MCF 10A (cell line): ENCODE results near the gene HECTD2. TPM values are rescaled to one million over a fixed set of nuclear protein-coding genes. Genes with fewer than 3 reads are reported as not detected.

Experiments
- BruUV-seq: library from RNA; stranded (reverse); fragments of 400-500 nt; replicated peaks from 2 replicates; lab custom pipeline; 2021; lab: Mats Ljungman, UMichigan
- CTCF ChIA-PET: fragments of 300-600 bp; sonication (Branson Sonifier 250); formaldehyde crosslinking; extraction: SDS; loops from one replicate; lab custom pipeline; 2021; ENCODE audit warnings: antibody characterized with exemption, inconsistent platforms; lab: Yijun Ruan, JAX
- POLR2A ChIA-PET: fragments of 300-600, 350-650 bp; sonication (Branson Sonifier 250); formaldehyde crosslinking; extraction: SDS; loops from one replicate; lab custom pipeline; 2020; ENCODE audit warnings: antibody characterized with exemption, inconsistent platforms; lab: Yijun Ruan, JAX
- DNase-seq: peaks from one replicate; pipeline ENCODE4 v3.0.0-alpha.2; 2018; ENCODE audit not compliant: unreplicated experiment
- H3K27ac Mint-ChIP-seq: one replicate; pipeline ENCODE4 v1.8.0; 2022; ENCODE audit warnings: mild to moderate bottlenecking, low read depth, mixed read lengths; ENCODE audit not compliant: unreplicated experiment
- H3K27me3 Mint-ChIP-seq: one replicate; pipeline ENCODE4 v1.8.0; 2022; ENCODE audit warnings: mixed read lengths; ENCODE audit not compliant: insufficient read depth, unreplicated experiment
- H3K36me3 Mint-ChIP-seq: one replicate; pipeline ENCODE4 v1.8.0; 2022; ENCODE audit warnings: mild to moderate bottlenecking, moderate library complexity, mixed read lengths; ENCODE audit not compliant: insufficient read depth, unreplicated experiment
- H3K4me1 Mint-ChIP-seq: one replicate; pipeline ENCODE4 v1.8.0; 2022; ENCODE audit warnings: mixed read lengths; ENCODE audit not compliant: insufficient read depth, unreplicated experiment
- H3K4me3 Mint-ChIP-seq: one replicate; pipeline ENCODE4 v1.8.0; 2022; ENCODE audit warnings: mild to moderate bottlenecking, moderate library complexity, mixed read lengths; ENCODE audit not compliant: unreplicated experiment
- H3K9me3 Mint-ChIP-seq: one replicate; pipeline ENCODE4 v1.8.0; 2022; ENCODE audit warnings: mixed read lengths; ENCODE audit not compliant: unreplicated experiment
- CTCF ChIP-seq: fragments of 200-600 bp; IDR thresholded peaks from one replicate; pipeline ENCODE4 v1.8.0; 2022; ENCODE audit warnings: antibody characterized with exemption, mild to moderate bottlenecking; ENCODE audit not compliant: unreplicated experiment
- intact Hi-C: fragments of 100-400 bp; cut with micrococcal nuclease; formaldehyde crosslinking; loops from 2 replicates; pipeline ENCODE4 v1.14.1; 2022
- total RNA-seq: library from RNA; stranded (reverse); gene quantifications from 2 replicates; pipeline ENCODE4 v1.2.3, GENCODE V29; 2022

The HECTD2 gene
- total RNA-seq, 1 experiment from 2014 or later, result 5.9 TPM

- no peaks in the 10 kb centered on the region for H3K9me3 Mint-ChIP-seq
- CTCF ChIA-PET, result interaction anchor here (1.0 to 1.9 kb wide), 2 partner anchors 121 to 180 kb away, joined by 5 read pairs; no protein-coding TSS in a partner anchor
- intact Hi-C loops, result no loop called here
- peaks cover 10% of the 10 kb centered on the region for H3K4me1 Mint-ChIP-seq
- TF ChIP-seq CTCF, result no peak
- DNase-seq, result no peak
- no peak overlapping the region for H3K27ac Mint-ChIP-seq
- POLR2A ChIA-PET, result interaction anchor here (0.6 to 1.3 kb wide), 3 partner anchors 14 to 90 kb away, joined by 3 read pairs; no protein-coding TSS in a partner anchor
- peaks cover 5% of the 10 kb centered on the region for H3K36me3 Mint-ChIP-seq
- no TSS peak for BruUV-seq
- H3K4me3 Mint-ChIP-seq, result no peak overlapping the region
- no peaks in the 10 kb centered on the region for H3K27me3 Mint-ChIP-seq
These were observed 103.7 kb downstream of the HECTD2 start for GRCh38 chr10:91513598-91514424.

- TF ChIP-seq CTCF, result no peak
- POLR2A ChIA-PET, result no interaction called here
- no peaks in the 10 kb centered on the region for H3K9me3 Mint-ChIP-seq
- no TSS peak for BruUV-seq
- H3K27ac Mint-ChIP-seq, result no peak overlapping the region
- CTCF ChIA-PET, result interaction anchor here (1.0 to 1.9 kb wide), 2 partner anchors 121 to 179 kb away, joined by 5 read pairs; no protein-coding TSS in a partner anchor
- DNase-seq, result no peak
- H3K36me3 Mint-ChIP-seq, result peaks cover 5% of the 10 kb centered on the region
- no peak overlapping the region for H3K4me3 Mint-ChIP-seq
- no peaks in the 10 kb centered on the region for H3K27me3 Mint-ChIP-seq
- peaks cover 10% of the 10 kb centered on the region for H3K4me1 Mint-ChIP-seq
- intact Hi-C loops, result no loop called here
These were observed 104.6 kb downstream of the HECTD2 start for GRCh38 chr10:91514787-91515186.

GRCh38 chr10:91517394-91517793, 107.2 kb downstream of the HECTD2 start:
- H3K27ac Mint-ChIP-seq, result no peak overlapping the region
- TF ChIP-seq CTCF, result no peak
- no peak overlapping the region for H3K4me3 Mint-ChIP-seq
- no peaks in the 10 kb centered on the region for H3K27me3 Mint-ChIP-seq
- no peak for DNase-seq
- ChIA-PET CTCF (no interaction called here), POLR2A (no interaction called here)
- no peaks in the 10 kb centered on the region for H3K9me3 Mint-ChIP-seq
- no peaks in the 10 kb centered on the region for H3K4me1 Mint-ChIP-seq
- peaks cover 5% of the 10 kb centered on the region for H3K36me3 Mint-ChIP-seq
- intact Hi-C loops, result no loop called here
- no TSS peak for BruUV-seq

DNA sequence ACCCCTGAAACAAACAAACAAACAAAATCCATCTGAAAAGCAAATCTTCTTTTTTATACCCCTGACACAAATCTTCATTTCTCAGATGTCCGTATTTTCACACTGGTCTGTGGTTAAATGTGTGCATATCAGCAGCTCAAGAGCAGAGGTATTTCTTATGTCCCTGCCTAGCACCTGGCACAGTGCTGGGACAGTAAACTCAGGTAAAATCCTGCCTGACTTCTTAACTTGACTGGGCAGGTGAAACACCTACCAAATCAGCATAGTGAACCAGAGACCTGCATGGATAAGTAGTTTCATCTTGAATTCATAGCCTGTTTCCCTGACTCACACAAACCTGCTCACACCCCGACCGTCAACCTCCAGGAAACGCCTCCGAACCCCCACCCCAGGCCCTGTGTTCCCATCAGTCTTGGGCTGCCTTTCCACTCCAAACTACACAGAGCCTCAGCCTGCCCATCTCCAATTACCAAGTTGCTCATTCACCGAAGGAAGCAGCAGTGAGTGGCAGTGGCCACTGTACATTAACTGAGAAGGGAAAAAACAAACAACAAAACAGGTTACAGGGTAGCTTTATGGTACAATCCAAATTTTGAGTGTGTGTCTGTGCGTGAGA, 109.9 kb downstream of the HECTD2 start:
- Mint-ChIP-seq H3K4me3 (no peak overlapping the region), H3K9me3 (no peaks in the 10 kb centered on the region), H3K4me1 (no peaks in the 10 kb centered on the region), H3K27me3 (no peaks in the 10 kb centered on the region), H3K36me3 (peaks cover 5% of the 10 kb centered on the region), H3K27ac (no peak overlapping the region)
- BruUV-seq, result no TSS peak
- CTCF ChIA-PET, result no interaction called here
- POLR2A ChIA-PET, result interaction anchor here (0.7 kb wide), 1 partner anchor 97 kb away, joined by 3 read pairs; no protein-coding TSS in a partner anchor
- no peak for DNase-seq
- TF ChIP-seq CTCF, result no peak
- intact Hi-C loops, result no loop called here
